Endothelial cell of umbilical vein (primary cell): ENCODE measurements around the gene CTSC. TPM values are rescaled to one million over a fixed set of nuclear protein-coding genes. Genes with fewer than 3 reads are reported as not detected.

Source experiments
- BruUV-seq: library from RNA; stranded (reverse); fragments of 400-500 nt; replicated peaks from 2 replicates; lab custom pipeline; 2021; lab: Mats Ljungman, UMichigan
- CTCF ChIA-PET: fragments of 300-600, 350-600 bp; sonication (Branson Sonifier 250); formaldehyde crosslinking; loops from one replicate; lab custom pipeline; 2021; ENCODE audit warnings: antibody characterized with exemption, inconsistent platforms; lab: Charles Lee
- POLR2A ChIA-PET: fragments of 300-600, 350-600 bp; sonication (Branson Sonifier 250); formaldehyde crosslinking; loops from one replicate; lab custom pipeline; 2021; ENCODE audit warnings: antibody characterized with exemption, inconsistent platforms; lab: Charles Lee
- DNase-seq: peaks from one replicate; pipeline ENCODE4 v3.0.0-alpha.2; 2011; ENCODE audit warnings: low read depth, low spot score
- FAIRE-seq: peaks from 2 replicates; lab custom pipeline; 2011; peaks lifted over from hg19 to GRCh38; lab: Jason Lieb, UNC
- H2AFZ ChIP-seq: 2 replicates; pipeline ENCODE4 v1.6.0; 2012; ENCODE audit warnings: low read depth, low read length, control low read depth, inconsistent platforms
- H3K27ac ChIP-seq: 2 replicates; pipeline ENCODE4 v1.5.1; 2011; ENCODE audit warnings: low read depth, mild to moderate bottlenecking, control low read depth, low read length, moderate library complexity; ENCODE audit not compliant: insufficient read depth
- H3K27me3 ChIP-seq, 2 experiments: 2 replicates each; pipeline versions ENCODE4 v1.6.0 to v1.6.1; 2011; ENCODE audit warnings: low read length in 2 of 2, mixed read lengths in 1 of 2; ENCODE audit not compliant: control insufficient read depth in 2 of 2, insufficient read depth in 2 of 2
- H3K36me3 ChIP-seq, 2 experiments: 2 replicates in 1 of 2; 3 replicates in 1 of 2; pipeline ENCODE4 v1.5.1; 2011; ENCODE audit warnings: low read length in 2 of 2, mild to moderate bottlenecking in 1 of 2, moderate library complexity in 1 of 2; ENCODE audit not compliant: control insufficient read depth in 2 of 2, insufficient read depth in 2 of 2; ENCODE audit errors: extremely low read depth in 1 of 2
- H3K4me1 ChIP-seq: 3 replicates; pipeline ENCODE4 v1.5.1; 2011; ENCODE audit warnings: mild to moderate bottlenecking, low read length; ENCODE audit not compliant: control insufficient read depth, insufficient read depth; ENCODE audit errors: extremely low read depth
- H3K4me2 ChIP-seq: 2 replicates; pipeline ENCODE4 v1.6.1; 2011; ENCODE audit warnings: low read length, control low read depth, mixed read lengths; ENCODE audit not compliant: insufficient read depth
- H3K4me3 ChIP-seq, 3 experiments: fragments of 200-600 bp in 1 of 3; sonication (generic), shearing (Covaris generic) in 1 of 3; replicated peaks in 1 of 3; 2 replicates each; pipeline ENCODE4 v1.5.1; 2011 to 2016; ENCODE audit warnings: control low read depth in 3 of 3, low read length in 3 of 3, mild to moderate bottlenecking in 2 of 3, inconsistent platforms in 1 of 3, low read depth in 1 of 3, moderate library complexity in 1 of 3; ENCODE audit not compliant: insufficient read depth in 1 of 3
- H3K79me2 ChIP-seq: 2 replicates; pipeline ENCODE4 v1.6.0; 2012; ENCODE audit warnings: low read length, inconsistent platforms; ENCODE audit not compliant: control insufficient read depth, insufficient read depth
- H3K9ac ChIP-seq: replicated peaks from 2 replicates; pipeline ENCODE3; 2011; ENCODE audit warnings: low read length, control low read depth; ENCODE audit not compliant: insufficient read depth; ENCODE audit errors: extremely low read depth
- H3K9me1 ChIP-seq: replicated peaks from 3 replicates; pipeline ENCODE4 v1.6.0; 2011; ENCODE audit warnings: mild to moderate bottlenecking, low read length; ENCODE audit not compliant: control insufficient read depth, insufficient read depth; ENCODE audit errors: extremely low read depth
- H3K9me3 ChIP-seq: replicated peaks from 2 replicates; pipeline ENCODE4 v1.5.1; 2012; ENCODE audit warnings: low read length, inconsistent platforms; ENCODE audit not compliant: control insufficient read depth, insufficient read depth
- H4K20me1 ChIP-seq: replicated peaks from 2 replicates; pipeline ENCODE3; 2011; ENCODE audit warnings: mild to moderate bottlenecking, low read length; ENCODE audit not compliant: control insufficient read depth, insufficient read depth; ENCODE audit errors: extremely low read depth
- CTCF ChIP-seq, 2 donors: IDR thresholded peaks; 1 replicate in 1 of 2; 2 replicates in 1 of 2; pipeline ENCODE4 v1.5.1; 2011; ENCODE audit warnings: low read length in 2 of 2, mild to moderate bottlenecking in 2 of 2, moderate library complexity in 2 of 2, control low read depth in 1 of 2, inconsistent platforms in 1 of 2, low read depth in 1 of 2; ENCODE audit not compliant: insufficient read depth in 1 of 2; ENCODE audit errors: extremely low read depth in 1 of 2
- EZH2 ChIP-seq: IDR thresholded peaks from 2 replicates; pipeline ENCODE4 v1.6.1; 2012; ENCODE audit warnings: borderline replicate concordance, low read depth, mild to moderate bottlenecking, moderate library complexity, low read length, inconsistent platforms; ENCODE audit not compliant: severe bottlenecking
- FOS ChIP-seq: IDR thresholded peaks from 2 replicates; pipeline ENCODE4 v1.6.1; 2011; ENCODE audit warnings: mild to moderate bottlenecking, low read length, moderate library complexity, borderline replicate concordance; ENCODE audit not compliant: insufficient read depth
- GATA2 ChIP-seq: IDR thresholded peaks from 2 replicates; pipeline ENCODE4 v1.7.0; 2011; ENCODE audit warnings: low read depth, mild to moderate bottlenecking, moderate library complexity, mixed read lengths, low read length; ENCODE audit not compliant: insufficient read length, insufficient read depth
- JUN ChIP-seq: IDR thresholded peaks from 2 replicates; pipeline ENCODE4 v1.6.1; 2011; ENCODE audit warnings: borderline replicate concordance, low read depth; ENCODE audit not compliant: insufficient read length, insufficient read depth
- MAX ChIP-seq: IDR thresholded peaks from 2 replicates; pipeline ENCODE4 v1.6.1; 2011; ENCODE audit not compliant: insufficient read depth, insufficient read length
- MYC ChIP-seq: IDR thresholded peaks from one replicate; pipeline ENCODE4 v1.6.1; 2011; ENCODE audit warnings: mild to moderate bottlenecking, low read depth, low read length
- POLR2A ChIP-seq: IDR thresholded peaks from 2 replicates; pipeline ENCODE4 v1.6.1; 2012; ENCODE audit warnings: low read depth, mild to moderate bottlenecking, control low read depth, low read length
- POLR2AphosphoS5 ChIP-seq: IDR thresholded peaks from 2 replicates; pipeline ENCODE4 v1.6.1; 2012; ENCODE audit warnings: low read depth, mild to moderate bottlenecking, control low read depth, low read length, moderate library complexity; ENCODE audit not compliant: insufficient read depth
- dilution Hi-C: fragments of 300-500 bp; cut with MboI; formaldehyde crosslinking; loops from one replicate; pipeline ENCODE4 v1.15.0; 2019; ENCODE audit warnings: low sequenced_read_pairs; ENCODE audit not compliant: extremely low pct_ligation_motif_present
- intact Hi-C: fragments of 100-400 bp; cut with micrococcal nuclease; formaldehyde crosslinking; loops from one replicate; pipeline ENCODE4 v1.10.0; 2022
- polyA plus RNA-seq, 4 experiments: library from polyadenylated mRNA; depleted of rRNA in 3 of 4; stranded (reverse) in 3 of 4; unstranded in 1 of 4; fragments of >200 nt; gene quantifications; 2 replicates each; pipeline versions ENCODE4 v1.2.1 to v1.2.3, GENCODE V29; 2011 to 2012; ENCODE audit warnings: missing spikeins in 1 of 4
- total RNA-seq: library from RNA; stranded (reverse); gene quantifications from 2 replicates; pipeline ENCODE4 v1.2.3, GENCODE V29; 2021

Gene CTSC
- total and polyA plus RNA-seq, 2 donors (not counting 3 experiments of a cell fraction or from before 2014, with no cell fraction given): 130 to 186 TPM

GRCh38 chr11:88308576-88308975, 29.0 kb downstream of the CTSC start:
- Histone ChIP-seq H3K4me2 (no peak overlapping the region), H3K4me3 (no peak overlapping the region), H4K20me1 (no peaks in the 10 kb centered on the region), H3K36me3 (peaks cover 5 to 9% of the 10 kb centered on the region in 2 experiments), H2AFZ (no peak overlapping the region), H3K27me3 (no peaks in the 10 kb centered on the region), H3K27ac (no peak overlapping the region), H3K79me2 (peaks cover 3% of the 10 kb centered on the region), H3K9me3 (no peaks in the 10 kb centered on the region), H3K9me1 (no peaks in the 10 kb centered on the region), H3K4me1 (peaks cover 11% of the 10 kb centered on the region), H3K9ac (no peak overlapping the region)
- ChIA-PET POLR2A (no interaction called here), CTCF (interaction anchor here (0.7 to 1.2 kb wide), 4 partner anchors 9 to 24 kb away, joined by 3 to 6 read pairs (median 5); no protein-coding TSS in a partner anchor)
- no TSS peak for BruUV-seq
- FAIRE-seq: no peak
- DNase-seq: no peak
- intact Hi-C loops (no loop called here), dilution Hi-C loops (no loop called here)
- no peak for TF ChIP-seq FOS
- no peak for TF ChIP-seq CTCF (IDR thresholded peaks at IDR 0.05; ENCODE audit: extremely low read depth in 1 of 2, insufficient read depth in 1 of 2, low read depth in 1 of 2, low read length in 2 of 2)
- TF ChIP-seq POLR2AphosphoS5: no peak
- TF ChIP-seq GATA2: no peak
- TF ChIP-seq MAX: no peak
- no peak for TF ChIP-seq POLR2A
- no peak for TF ChIP-seq MYC
- TF ChIP-seq EZH2: no peak
- no peak for TF ChIP-seq JUN
